Endothelial cell of umbilical vein (primary cell): ENCODE measurements around the gene SLC25A40. TPM values are rescaled to one million over a fixed set of nuclear protein-coding genes. Genes with fewer than 3 reads are reported as not detected.
A peak's percentile ranks its signal among the peaks of the same experiment; 100 is the strongest.

Experiments
- BruUV-seq: library from RNA; stranded (reverse); fragments of 400-500 nt; replicated peaks from 2 replicates; lab custom pipeline; 2021; lab: Mats Ljungman, UMichigan
- CTCF ChIA-PET: fragments of 300-600, 350-600 bp; sonication (Branson Sonifier 250); formaldehyde crosslinking; loops from one replicate; lab custom pipeline; 2021; ENCODE audit warnings: antibody characterized with exemption, inconsistent platforms; lab: Charles Lee
- POLR2A ChIA-PET: fragments of 300-600, 350-600 bp; sonication (Branson Sonifier 250); formaldehyde crosslinking; loops from one replicate; lab custom pipeline; 2021; ENCODE audit warnings: antibody characterized with exemption, inconsistent platforms; lab: Charles Lee
- DNase-seq: peaks from one replicate; pipeline ENCODE4 v3.0.0-alpha.2; 2011; ENCODE audit warnings: low read depth, low spot score
- FAIRE-seq: peaks from 2 replicates; lab custom pipeline; 2011; peaks lifted over from hg19 to GRCh38; lab: Jason Lieb, UNC
- H2AFZ ChIP-seq: 2 replicates; pipeline ENCODE4 v1.6.0; 2012; ENCODE audit warnings: low read depth, low read length, control low read depth, inconsistent platforms
- H3K27ac ChIP-seq: 2 replicates; pipeline ENCODE4 v1.5.1; 2011; ENCODE audit warnings: low read depth, mild to moderate bottlenecking, control low read depth, low read length, moderate library complexity; ENCODE audit not compliant: insufficient read depth
- H3K27me3 ChIP-seq, 2 experiments: 2 replicates each; pipeline versions ENCODE4 v1.6.0 to v1.6.1; 2011; ENCODE audit warnings: low read length in 2 of 2, mixed read lengths in 1 of 2; ENCODE audit not compliant: control insufficient read depth in 2 of 2, insufficient read depth in 2 of 2
- H3K36me3 ChIP-seq, 2 experiments: 2 replicates in 1 of 2; 3 replicates in 1 of 2; pipeline ENCODE4 v1.5.1; 2011; ENCODE audit warnings: low read length in 2 of 2, mild to moderate bottlenecking in 1 of 2, moderate library complexity in 1 of 2; ENCODE audit not compliant: control insufficient read depth in 2 of 2, insufficient read depth in 2 of 2; ENCODE audit errors: extremely low read depth in 1 of 2
- H3K4me1 ChIP-seq: 3 replicates; pipeline ENCODE4 v1.5.1; 2011; ENCODE audit warnings: mild to moderate bottlenecking, low read length; ENCODE audit not compliant: control insufficient read depth, insufficient read depth; ENCODE audit errors: extremely low read depth
- H3K4me2 ChIP-seq: 2 replicates; pipeline ENCODE4 v1.6.1; 2011; ENCODE audit warnings: low read length, control low read depth, mixed read lengths; ENCODE audit not compliant: insufficient read depth
- H3K4me3 ChIP-seq, 3 experiments: fragments of 200-600 bp in 1 of 3; sonication (generic), shearing (Covaris generic) in 1 of 3; replicated peaks in 1 of 3; 2 replicates each; pipeline ENCODE4 v1.5.1; 2011 to 2016; ENCODE audit warnings: control low read depth in 3 of 3, low read length in 3 of 3, mild to moderate bottlenecking in 2 of 3, inconsistent platforms in 1 of 3, low read depth in 1 of 3, moderate library complexity in 1 of 3; ENCODE audit not compliant: insufficient read depth in 1 of 3
- H3K79me2 ChIP-seq: 2 replicates; pipeline ENCODE4 v1.6.0; 2012; ENCODE audit warnings: low read length, inconsistent platforms; ENCODE audit not compliant: control insufficient read depth, insufficient read depth
- H3K9ac ChIP-seq: replicated peaks from 2 replicates; pipeline ENCODE3; 2011; ENCODE audit warnings: low read length, control low read depth; ENCODE audit not compliant: insufficient read depth; ENCODE audit errors: extremely low read depth
- H3K9me1 ChIP-seq: replicated peaks from 3 replicates; pipeline ENCODE4 v1.6.0; 2011; ENCODE audit warnings: mild to moderate bottlenecking, low read length; ENCODE audit not compliant: control insufficient read depth, insufficient read depth; ENCODE audit errors: extremely low read depth
- H3K9me3 ChIP-seq: replicated peaks from 2 replicates; pipeline ENCODE4 v1.5.1; 2012; ENCODE audit warnings: low read length, inconsistent platforms; ENCODE audit not compliant: control insufficient read depth, insufficient read depth
- H4K20me1 ChIP-seq: replicated peaks from 2 replicates; pipeline ENCODE3; 2011; ENCODE audit warnings: mild to moderate bottlenecking, low read length; ENCODE audit not compliant: control insufficient read depth, insufficient read depth; ENCODE audit errors: extremely low read depth
- EZH2 ChIP-seq: IDR thresholded peaks from 2 replicates; pipeline ENCODE4 v1.6.1; 2012; ENCODE audit warnings: borderline replicate concordance, low read depth, mild to moderate bottlenecking, moderate library complexity, low read length, inconsistent platforms; ENCODE audit not compliant: severe bottlenecking
- FOS ChIP-seq: IDR thresholded peaks from 2 replicates; pipeline ENCODE4 v1.6.1; 2011; ENCODE audit warnings: mild to moderate bottlenecking, low read length, moderate library complexity, borderline replicate concordance; ENCODE audit not compliant: insufficient read depth
- GATA2 ChIP-seq: IDR thresholded peaks from 2 replicates; pipeline ENCODE4 v1.7.0; 2011; ENCODE audit warnings: low read depth, mild to moderate bottlenecking, moderate library complexity, mixed read lengths, low read length; ENCODE audit not compliant: insufficient read length, insufficient read depth
- JUN ChIP-seq: IDR thresholded peaks from 2 replicates; pipeline ENCODE4 v1.6.1; 2011; ENCODE audit warnings: borderline replicate concordance, low read depth; ENCODE audit not compliant: insufficient read length, insufficient read depth
- MYC ChIP-seq: IDR thresholded peaks from one replicate; pipeline ENCODE4 v1.6.1; 2011; ENCODE audit warnings: mild to moderate bottlenecking, low read depth, low read length
- POLR2A ChIP-seq: IDR thresholded peaks from 2 replicates; pipeline ENCODE4 v1.6.1; 2012; ENCODE audit warnings: low read depth, mild to moderate bottlenecking, control low read depth, low read length
- POLR2AphosphoS5 ChIP-seq: IDR thresholded peaks from 2 replicates; pipeline ENCODE4 v1.6.1; 2012; ENCODE audit warnings: low read depth, mild to moderate bottlenecking, control low read depth, low read length, moderate library complexity; ENCODE audit not compliant: insufficient read depth
- dilution Hi-C: fragments of 300-500 bp; cut with MboI; formaldehyde crosslinking; loops from one replicate; pipeline ENCODE4 v1.15.0; 2019; ENCODE audit warnings: low sequenced_read_pairs; ENCODE audit not compliant: extremely low pct_ligation_motif_present
- intact Hi-C: fragments of 100-400 bp; cut with micrococcal nuclease; formaldehyde crosslinking; loops from one replicate; pipeline ENCODE4 v1.10.0; 2022
- polyA plus RNA-seq, 4 experiments: library from polyadenylated mRNA; depleted of rRNA in 3 of 4; stranded (reverse) in 3 of 4; unstranded in 1 of 4; fragments of >200 nt; gene quantifications; 2 replicates each; pipeline versions ENCODE4 v1.2.1 to v1.2.3, GENCODE V29; 2011 to 2012; ENCODE audit warnings: missing spikeins in 1 of 4
- total RNA-seq: library from RNA; stranded (reverse); gene quantifications from 2 replicates; pipeline ENCODE4 v1.2.3, GENCODE V29; 2021
- TF ChIP-seq, protein P1 (sequence below): IDR thresholded peaks from 2 replicates; pipeline ENCODE4 v1.6.1; 2011; ENCODE audit not compliant: insufficient read depth, insufficient read length
- TF ChIP-seq, protein P2 (sequence below), 2 donors: IDR thresholded peaks; 1 replicate in 1 of 2; 2 replicates in 1 of 2; pipeline ENCODE4 v1.5.1; 2011; ENCODE audit warnings: low read length in 2 of 2, mild to moderate bottlenecking in 2 of 2, moderate library complexity in 2 of 2, control low read depth in 1 of 2, inconsistent platforms in 1 of 2, low read depth in 1 of 2; ENCODE audit not compliant: insufficient read depth in 1 of 2; ENCODE audit errors: extremely low read depth in 1 of 2

SLC25A40 gene
- total and polyA plus RNA-seq, 2 donors (not counting 3 experiments of a cell fraction or from before 2014, with no cell fraction given): 7.1 to 17.1 TPM

- ChIA-PET POLR2A (no interaction called here), CTCF (interaction anchor here (0.6 to 1.1 kb wide), 2 partner anchors 8 to 80 kb away, joined by 3 read pairs; no protein-coding TSS in a partner anchor)
- Histone ChIP-seq H3K79me2 (peaks cover 89% of the 10 kb centered on the region), H3K4me2 (peak overlapping the region; percentile 99), H3K27me3 (no peaks in the 10 kb centered on the region), H3K36me3 (peaks cover 0 to 2% of the 10 kb centered on the region in 2 experiments), H3K9me3 (no peaks in the 10 kb centered on the region), H3K9me1 (no peaks in the 10 kb centered on the region), H3K9ac (peak overlapping the region; percentile 78), H4K20me1 (no peaks in the 10 kb centered on the region), H2AFZ (no peak overlapping the region), H3K4me3 (peak overlapping the region; percentile 93 to 100 (median 98)), H3K27ac (no peak overlapping the region), H3K4me1 (peaks cover 17% of the 10 kb centered on the region)
- FAIRE-seq (no peak), DNase-seq (peak; percentile 20)
- no TSS peak for BruUV-seq
- dilution Hi-C loops (no loop called here), intact Hi-C loops (loop anchor here (5.0 kb wide), 1 partner anchor 251 kb away; the partner anchor contains the start of gene RUNDC3B)
- TF ChIP-seq MYC (no peak), POLR2A (no peak), FOS (no peak), POLR2AphosphoS5 (no peak), GATA2 (no peak), JUN (no peak), EZH2 (no peak)
- TF ChIP-seq, protein P1, sequence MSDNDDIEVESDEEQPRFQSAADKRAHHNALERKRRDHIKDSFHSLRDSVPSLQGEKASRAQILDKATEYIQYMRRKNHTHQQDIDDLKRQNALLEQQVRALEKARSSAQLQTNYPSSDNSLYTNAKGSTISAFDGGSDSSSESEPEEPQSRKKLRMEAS: no peak
- TF ChIP-seq, protein P2, sequence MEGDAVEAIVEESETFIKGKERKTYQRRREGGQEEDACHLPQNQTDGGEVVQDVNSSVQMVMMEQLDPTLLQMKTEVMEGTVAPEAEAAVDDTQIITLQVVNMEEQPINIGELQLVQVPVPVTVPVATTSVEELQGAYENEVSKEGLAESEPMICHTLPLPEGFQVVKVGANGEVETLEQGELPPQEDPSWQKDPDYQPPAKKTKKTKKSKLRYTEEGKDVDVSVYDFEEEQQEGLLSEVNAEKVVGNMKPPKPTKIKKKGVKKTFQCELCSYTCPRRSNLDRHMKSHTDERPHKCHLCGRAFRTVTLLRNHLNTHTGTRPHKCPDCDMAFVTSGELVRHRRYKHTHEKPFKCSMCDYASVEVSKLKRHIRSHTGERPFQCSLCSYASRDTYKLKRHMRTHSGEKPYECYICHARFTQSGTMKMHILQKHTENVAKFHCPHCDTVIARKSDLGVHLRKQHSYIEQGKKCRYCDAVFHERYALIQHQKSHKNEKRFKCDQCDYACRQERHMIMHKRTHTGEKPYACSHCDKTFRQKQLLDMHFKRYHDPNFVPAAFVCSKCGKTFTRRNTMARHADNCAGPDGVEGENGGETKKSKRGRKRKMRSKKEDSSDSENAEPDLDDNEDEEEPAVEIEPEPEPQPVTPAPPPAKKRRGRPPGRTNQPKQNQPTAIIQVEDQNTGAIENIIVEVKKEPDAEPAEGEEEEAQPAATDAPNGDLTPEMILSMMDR (IDR thresholded peaks at IDR 0.05; ENCODE audit: extremely low read depth in 1 of 2, insufficient read depth in 1 of 2, low read depth in 1 of 2, low read length in 2 of 2): no peak
Measured at GRCh38 chr7:87878208-87878735, 2.1 kb upstream of the SLC25A40 start.
